PC-3 (cell line): ENCODE data around the gene CACHD1. TPM values are rescaled to one million over a fixed set of nuclear protein-coding genes. Genes with fewer than 3 reads are reported as not detected.
"Not testable (repeated sequence)": the region's sequence is repeated elsewhere in the genome, so short reads cannot be mapped to it uniquely, and the experiment has no call there.

Experiments
- ATAC-seq: fragments of 200-7000 bp; cut with Tn5 transposase; 2 replicates; pipeline ENCODE4 v1.9.1; 2020; ENCODE audit warnings: mild to moderate bottlenecking, moderate library complexity
- BruUV-seq: library from RNA; stranded (reverse); fragments of 400-500 nt; replicated peaks from 2 replicates; lab custom pipeline; 2021; lab: Mats Ljungman, UMichigan
- CTCF ChIA-PET: fragments of 300-600 bp; sonication (Branson Sonifier 250); formaldehyde crosslinking; loops from one replicate; lab custom pipeline; 2022; ENCODE audit warnings: antibody characterized with exemption; lab: Charles Lee
- POLR2A ChIA-PET: fragments of 300-600 bp; sonication (Branson Sonifier 250); formaldehyde crosslinking; loops from one replicate; lab custom pipeline; 2022; ENCODE audit warnings: antibody characterized with exemption; ENCODE audit not compliant: unreplicated experiment; lab: Charles Lee
- DNase-seq: peaks from one replicate; pipeline ENCODE4 v3.0.0-alpha.2; 2015
- H2AFZ ChIP-seq: fragments of 300-600 bp; sonication (generic); 2 replicates; pipeline ENCODE4 v1.6.0; 2016; ENCODE audit warnings: antibody characterized with exemption, low read length
- H3F3A ChIP-seq: fragments of 300-600 bp; sonication (generic); one replicate; pipeline ENCODE4 v1.6.0; 2017; ENCODE audit warnings: antibody characterized with exemption, low read length, control low read depth, mild to moderate bottlenecking; ENCODE audit not compliant: unreplicated experiment
- H3K27ac ChIP-seq: fragments of 300-600 bp; sonication (generic); 2 replicates; pipeline ENCODE4 v1.5.1; 2016; ENCODE audit warnings: mild to moderate bottlenecking, low read length
- H3K27me3 ChIP-seq: fragments of 300-600 bp; sonication (generic); 2 replicates; pipeline ENCODE4 v1.6.1; 2016; ENCODE audit warnings: low read length, mixed read lengths
- H3K36me3 ChIP-seq: fragments of 300-600 bp; sonication (generic); 2 replicates; pipeline ENCODE4 v1.6.1; 2016; ENCODE audit warnings: low read depth, mixed run types, low read length, mixed read lengths
- H3K4me1 ChIP-seq: fragments of 300-600 bp; sonication (generic); 2 replicates; pipeline ENCODE4 v1.5.1; 2016; ENCODE audit warnings: low read length; ENCODE audit not compliant: insufficient read depth
- H3K4me2 ChIP-seq: fragments of 300-600 bp; sonication (generic); 2 replicates; pipeline ENCODE4 v1.6.0; 2016; ENCODE audit warnings: low read length
- H3K4me3 ChIP-seq: fragments of 300-600 bp; sonication (generic); 2 replicates; pipeline ENCODE4 v1.5.1; 2016; ENCODE audit warnings: mild to moderate bottlenecking, low read length, mixed read lengths
- H3K79me2 ChIP-seq: fragments of 300-600 bp; sonication (generic); 2 replicates; pipeline ENCODE4 v1.6.1; 2017; ENCODE audit warnings: low read length, mixed read lengths
- H3K9ac ChIP-seq: fragments of 300-600 bp; sonication (generic); 2 replicates; pipeline ENCODE4 v1.6.0; 2016; ENCODE audit warnings: mild to moderate bottlenecking, low read length
- H3K9me2 ChIP-seq: fragments of 300-600 bp; sonication (generic); replicated peaks from 2 replicates; pipeline ENCODE4 v1.6.1; 2016; ENCODE audit warnings: mixed run types, low read length, mixed read lengths
- H3K9me3 ChIP-seq: fragments of 300-600 bp; sonication (generic); 2 replicates; pipeline ENCODE4 v1.6.1; 2016; ENCODE audit warnings: low read length, mixed read lengths
- H4K20me1 ChIP-seq: fragments of 300-600 bp; sonication (generic); 2 replicates; pipeline ENCODE4 v1.6.1; 2016; ENCODE audit warnings: low read length, mixed read lengths
- EZH2 ChIP-seq: fragments of 300-600 bp; sonication (generic); IDR thresholded peaks from one replicate; pipeline ENCODE4 v1.6.1; 2017; ENCODE audit warnings: antibody characterized with exemption, mild to moderate bottlenecking, low read length; ENCODE audit not compliant: unreplicated experiment
- EZH2phosphoT487 ChIP-seq: fragments of 300-600 bp; sonication (generic); IDR thresholded peaks from 2 replicates; pipeline ENCODE4 v1.6.1; 2018; ENCODE audit warnings: mild to moderate bottlenecking, antibody characterized with exemption, low read length, borderline replicate concordance
- intact Hi-C: fragments of 100-400 bp; cut with micrococcal nuclease; formaldehyde crosslinking; loops from 2 replicates; pipeline ENCODE4 v1.9.0; 2023
- total RNA-seq: library from RNA; depleted of rRNA; stranded (reverse); fragments of >200 nt; gene quantifications from 2 replicates; pipeline ENCODE4 v1.2.3, GENCODE V29; 2014
- TF ChIP-seq, protein P1 (sequence below): fragments of 300-600 bp; sonication (generic); conservative IDR thresholded peaks from 2 replicates; pipeline ENCODE4 v1.5.1; 2017; ENCODE audit warnings: antibody characterized with exemption, low read depth, mild to moderate bottlenecking, low read length

Gene CACHD1
- total RNA-seq, 1 experiment from 2014 or later = 6.6 TPM

DNA sequence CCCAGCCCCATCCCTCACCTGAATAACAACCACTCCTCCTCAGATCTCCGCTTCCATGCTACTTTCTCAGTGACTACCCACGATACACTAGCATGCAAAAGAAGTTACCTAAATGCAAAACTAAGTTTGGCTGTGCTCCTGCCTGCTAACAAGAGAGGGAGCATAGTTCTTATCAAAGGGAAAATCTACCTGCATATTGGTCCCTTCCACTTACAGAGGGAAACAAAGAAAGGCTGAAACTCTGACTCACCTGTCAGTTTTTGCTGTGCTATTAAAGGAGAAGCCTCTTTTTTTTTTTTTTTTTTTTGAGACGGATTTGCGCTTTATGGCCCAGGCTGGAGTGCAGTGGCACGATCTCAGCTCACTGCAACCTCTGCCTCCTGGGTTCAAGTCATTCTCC, 231.1 kb downstream of the CACHD1 start:
- ChIA-PET POLR2A (no interaction called here), CTCF (no interaction called here)
- H3K9me3 ChIP-seq = no peaks in the 10 kb centered on the region
- no peaks in the 10 kb centered on the region for H3K9me2 ChIP-seq
- intact Hi-C loops = no loop called here
- BruUV-seq = no TSS peak
- no peaks in the 10 kb centered on the region for H3K79me2 ChIP-seq
- TF ChIP-seq EZH2 (no peak), EZH2phosphoT487 (no peak)
- TF ChIP-seq, protein P1, sequence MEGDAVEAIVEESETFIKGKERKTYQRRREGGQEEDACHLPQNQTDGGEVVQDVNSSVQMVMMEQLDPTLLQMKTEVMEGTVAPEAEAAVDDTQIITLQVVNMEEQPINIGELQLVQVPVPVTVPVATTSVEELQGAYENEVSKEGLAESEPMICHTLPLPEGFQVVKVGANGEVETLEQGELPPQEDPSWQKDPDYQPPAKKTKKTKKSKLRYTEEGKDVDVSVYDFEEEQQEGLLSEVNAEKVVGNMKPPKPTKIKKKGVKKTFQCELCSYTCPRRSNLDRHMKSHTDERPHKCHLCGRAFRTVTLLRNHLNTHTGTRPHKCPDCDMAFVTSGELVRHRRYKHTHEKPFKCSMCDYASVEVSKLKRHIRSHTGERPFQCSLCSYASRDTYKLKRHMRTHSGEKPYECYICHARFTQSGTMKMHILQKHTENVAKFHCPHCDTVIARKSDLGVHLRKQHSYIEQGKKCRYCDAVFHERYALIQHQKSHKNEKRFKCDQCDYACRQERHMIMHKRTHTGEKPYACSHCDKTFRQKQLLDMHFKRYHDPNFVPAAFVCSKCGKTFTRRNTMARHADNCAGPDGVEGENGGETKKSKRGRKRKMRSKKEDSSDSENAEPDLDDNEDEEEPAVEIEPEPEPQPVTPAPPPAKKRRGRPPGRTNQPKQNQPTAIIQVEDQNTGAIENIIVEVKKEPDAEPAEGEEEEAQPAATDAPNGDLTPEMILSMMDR = no peak
- H3K4me1 ChIP-seq = no peaks in the 10 kb centered on the region
- no peaks in the 10 kb centered on the region for H3K27me3 ChIP-seq
- H3K9ac ChIP-seq = no peak overlapping the region
- DNase-seq = peak; percentile 29
- no peaks in the 10 kb centered on the region for H3F3A ChIP-seq
- H3K36me3 ChIP-seq = no peaks in the 10 kb centered on the region
- no peak overlapping the region for H3K27ac ChIP-seq
- no peak overlapping the region for H2AFZ ChIP-seq
- no peak overlapping the region for H3K4me3 ChIP-seq
- H3K4me2 ChIP-seq = no peak overlapping the region
- no peaks in the 10 kb centered on the region for H4K20me1 ChIP-seq
- no peak for ATAC-seq

DNA sequence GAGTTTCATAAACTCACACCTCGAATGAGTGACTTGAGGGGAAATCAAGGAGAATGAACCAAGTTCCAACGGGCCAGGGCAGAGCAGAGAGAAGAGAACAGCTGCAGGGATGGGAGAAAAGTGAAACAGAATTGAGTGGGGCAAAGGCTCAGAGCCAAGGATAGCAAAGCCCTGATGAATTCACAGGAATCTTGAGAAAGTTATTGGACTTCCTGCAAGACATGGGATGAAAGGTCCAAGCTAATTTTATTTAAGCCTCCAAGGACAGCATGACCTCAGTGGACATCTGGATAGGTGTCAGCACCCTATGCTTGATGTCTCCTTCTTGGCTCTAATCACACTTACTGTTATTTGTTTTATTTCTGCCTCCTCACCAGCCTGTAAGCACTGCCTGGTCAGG, 232.0 kb downstream of the CACHD1 start:
- Histone ChIP-seq H3K4me3 (no peak overlapping the region), H3F3A (no peaks in the 10 kb centered on the region), H3K9me3 (no peaks in the 10 kb centered on the region), H3K9me2 (no peaks in the 10 kb centered on the region), H3K4me2 (no peak overlapping the region), H3K4me1 (no peaks in the 10 kb centered on the region), H2AFZ (no peak overlapping the region), H3K79me2 (no peaks in the 10 kb centered on the region), H3K27me3 (no peaks in the 10 kb centered on the region), H3K27ac (no peak overlapping the region), H4K20me1 (no peaks in the 10 kb centered on the region), H3K9ac (no peak overlapping the region), H3K36me3 (no peaks in the 10 kb centered on the region)
- ATAC-seq = no peak
- TF ChIP-seq EZH2phosphoT487 = no peak
- TF ChIP-seq EZH2 = no peak
- TF ChIP-seq, protein P1 = no peak
- intact Hi-C loops = no loop called here
- POLR2A ChIA-PET = interaction anchor here (0.6 kb wide), 1 partner anchor 563 kb away, joined by 3 read pairs; no protein-coding TSS in a partner anchor
- no TSS peak for BruUV-seq
- CTCF ChIA-PET = no interaction called here
- no peak for DNase-seq

DNA sequence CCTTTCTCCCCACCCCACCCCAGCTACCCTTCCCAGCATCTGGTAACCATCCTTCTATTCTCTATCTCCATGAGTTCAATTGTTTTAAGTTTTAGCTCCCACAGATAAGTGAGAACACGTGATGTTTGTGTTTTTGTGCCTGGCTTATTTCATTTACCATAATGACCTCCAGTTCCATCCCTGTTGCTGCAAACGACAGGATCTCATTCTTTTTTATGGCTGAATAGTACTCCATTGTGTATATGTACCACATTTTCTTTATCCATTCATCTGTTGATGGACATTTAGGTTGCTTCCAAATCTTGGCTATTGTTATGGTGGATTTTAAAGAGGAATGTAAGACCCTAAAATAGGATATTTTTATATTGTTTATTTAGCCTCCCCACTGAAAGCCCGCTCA, 232.7 kb downstream of the CACHD1 start:
- H3K4me1 ChIP-seq, BruUV-seq, H2AFZ ChIP-seq, H3K79me2 ChIP-seq, POLR2A ChIA-PET, DNase-seq, H3K9ac ChIP-seq, H3F3A ChIP-seq, H3K36me3 ChIP-seq, H4K20me1 ChIP-seq, H3K9me3 ChIP-seq, H3K27ac ChIP-seq, CTCF ChIA-PET, H3K4me3 ChIP-seq, H3K4me2 ChIP-seq, H3K27me3 ChIP-seq, ATAC-seq, H3K9me2 ChIP-seq, intact Hi-C loops: not testable (repeated sequence)
